Keratinocyte (primary cell): ENCODE results near the gene PNP.

Source experiments
- CTCF ChIP-seq, 3 experiments: IDR thresholded peaks in 1 of 3; conservative IDR thresholded peaks in 1 of 3; optimal IDR thresholded peaks in 1 of 3; 2 replicates in 2 of 3; 3 replicates in 1 of 3; pipeline versions ENCODE3 to v1.5.1; 2011; ENCODE audit warnings: low read length in 3 of 3, mild to moderate bottlenecking in 3 of 3, moderate library complexity in 2 of 3, control low read depth in 1 of 3, inconsistent platforms in 1 of 3; ENCODE audit not compliant: insufficient read depth in 2 of 3; ENCODE audit errors: extremely low read depth in 1 of 3
- EZH2 ChIP-seq: IDR thresholded peaks from one replicate; pipeline ENCODE4 v1.6.1; 2012; ENCODE audit warnings: inconsistent platforms, mild to moderate bottlenecking, low read length, moderate library complexity

DNA sequence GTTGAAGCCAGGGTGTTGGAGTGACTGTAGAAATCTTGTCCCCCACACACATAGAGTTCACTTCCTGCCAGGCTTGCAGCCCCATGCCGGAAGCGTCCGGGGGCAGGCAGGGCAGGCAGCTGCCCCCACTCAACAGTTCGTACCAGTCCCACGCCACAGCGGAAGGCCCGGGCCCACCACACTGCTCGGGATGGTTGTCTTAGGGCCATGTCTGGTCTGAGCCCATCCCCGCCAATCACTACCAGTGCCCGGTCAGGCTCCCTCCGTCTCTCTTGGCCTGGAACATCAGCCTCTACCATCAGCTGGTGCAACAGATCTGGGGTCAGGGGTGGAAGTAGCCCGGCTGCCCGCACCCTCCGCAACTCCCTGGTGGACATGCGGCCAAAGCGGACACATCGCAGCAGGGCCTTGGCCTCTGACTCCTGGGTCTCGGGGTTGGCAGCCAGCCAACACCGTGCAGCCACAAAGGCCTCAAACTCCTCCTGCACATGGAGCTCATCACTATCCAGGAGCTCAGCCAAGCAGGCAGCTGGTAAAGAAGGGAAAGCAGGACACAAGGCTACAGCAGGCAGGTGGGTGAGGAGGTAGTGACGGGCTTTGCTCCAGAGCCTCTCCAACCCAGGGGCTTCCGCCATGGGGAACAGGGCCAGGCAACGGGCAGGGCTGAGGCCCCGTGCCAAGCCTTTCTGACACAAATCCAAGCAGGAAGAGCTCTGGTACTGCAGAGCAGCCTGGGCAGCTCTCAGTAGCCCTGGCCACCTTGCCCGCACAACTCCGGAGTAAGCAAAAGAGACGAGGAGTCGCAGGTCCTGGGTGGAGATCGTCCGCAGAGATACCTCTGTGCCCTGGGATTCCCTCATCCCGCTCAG, 39.2 kb upstream of the PNP start:
- TF ChIP-seq CTCF (optimal IDR thresholded peaks at IDR 0.05 in 1 of 3, IDR thresholded peaks at IDR 0.05 in 1 of 3, conservative IDR thresholded peaks at IDR 0.05 in 1 of 3; ENCODE audit: extremely low read depth in 1 of 3, insufficient read depth in 2 of 3, low read length in 3 of 3), result no peak
- no peak for TF ChIP-seq EZH2
